Nephron (organoid): ENCODE measurements around the gene SFXN5.

Experiments used
- H3K27ac Mint-ChIP-seq, 3 experiments: 2 replicates each; pipeline ENCODE4 v1.8.0; 2020; ENCODE audit warnings: mixed read lengths in 3 of 3, mild to moderate bottlenecking in 2 of 3, moderate library complexity in 1 of 3
- H3K27me3 Mint-ChIP-seq: 2 replicates; pipeline ENCODE4 v1.8.0; 2021; ENCODE audit warnings: low read depth, mild to moderate bottlenecking, moderate library complexity, mixed read lengths
- H3K36me3 Mint-ChIP-seq: 2 replicates; pipeline ENCODE4 v1.8.0; 2020; ENCODE audit warnings: low read depth, mixed read lengths
- H3K4me1 Mint-ChIP-seq: 2 replicates; pipeline ENCODE4 v1.8.0; 2020; ENCODE audit warnings: mixed read lengths
- H3K4me3 Mint-ChIP-seq, 3 experiments: 2 replicates each; pipeline ENCODE4 v1.8.0; 2020; ENCODE audit warnings: mild to moderate bottlenecking in 3 of 3, mixed read lengths in 3 of 3, moderate library complexity in 2 of 3
- H3K9me3 Mint-ChIP-seq: 2 replicates; pipeline ENCODE4 v1.8.0; 2020; ENCODE audit warnings: mixed read lengths
- TF ChIP-seq, protein P1 (sequence below), 3 experiments: fragments of 200-600 bp; sonication (generic); IDR thresholded peaks; one replicate each; pipeline ENCODE4 v1.5.0; 2021; ENCODE audit warnings: antibody characterized with exemption in 3 of 3; ENCODE audit not compliant: unreplicated experiment in 3 of 3

The SFXN5 gene

DNA sequence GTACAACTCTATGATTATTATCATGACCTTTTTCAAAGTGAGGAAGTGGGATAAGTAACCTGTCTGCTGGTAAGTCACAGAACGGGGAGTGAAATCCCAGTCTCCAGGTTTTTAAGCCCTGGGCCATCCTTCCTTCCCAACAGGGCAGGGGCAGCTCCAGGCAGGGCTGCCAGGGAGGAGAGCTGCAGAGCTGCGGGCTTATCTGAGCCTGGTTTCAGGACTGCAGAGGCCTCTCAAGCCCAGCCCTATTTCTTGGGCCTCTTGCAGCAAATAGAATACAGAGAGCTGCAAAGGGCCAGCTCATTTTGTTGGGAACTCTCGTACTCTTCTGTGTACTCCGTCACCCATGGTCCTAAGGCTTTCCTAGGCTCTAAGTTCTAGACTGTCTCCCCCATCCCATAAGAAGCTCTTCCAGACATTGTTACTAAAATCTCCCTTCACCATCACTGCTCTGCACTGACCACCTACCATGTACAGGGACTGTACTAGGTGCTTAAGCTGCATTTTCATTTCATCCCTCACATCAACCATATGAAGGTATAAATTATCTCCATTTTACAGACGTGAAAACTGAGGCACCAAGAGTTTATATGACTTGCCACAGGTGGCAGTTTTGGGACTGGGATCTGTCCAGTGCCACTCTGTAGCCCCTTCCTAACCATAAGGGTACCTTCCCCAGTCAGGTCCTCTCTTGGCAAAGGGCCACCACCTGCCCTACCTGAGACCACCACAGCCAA lies 38.1 kb upstream of the SFXN5 start:
- TF ChIP-seq, protein P1, sequence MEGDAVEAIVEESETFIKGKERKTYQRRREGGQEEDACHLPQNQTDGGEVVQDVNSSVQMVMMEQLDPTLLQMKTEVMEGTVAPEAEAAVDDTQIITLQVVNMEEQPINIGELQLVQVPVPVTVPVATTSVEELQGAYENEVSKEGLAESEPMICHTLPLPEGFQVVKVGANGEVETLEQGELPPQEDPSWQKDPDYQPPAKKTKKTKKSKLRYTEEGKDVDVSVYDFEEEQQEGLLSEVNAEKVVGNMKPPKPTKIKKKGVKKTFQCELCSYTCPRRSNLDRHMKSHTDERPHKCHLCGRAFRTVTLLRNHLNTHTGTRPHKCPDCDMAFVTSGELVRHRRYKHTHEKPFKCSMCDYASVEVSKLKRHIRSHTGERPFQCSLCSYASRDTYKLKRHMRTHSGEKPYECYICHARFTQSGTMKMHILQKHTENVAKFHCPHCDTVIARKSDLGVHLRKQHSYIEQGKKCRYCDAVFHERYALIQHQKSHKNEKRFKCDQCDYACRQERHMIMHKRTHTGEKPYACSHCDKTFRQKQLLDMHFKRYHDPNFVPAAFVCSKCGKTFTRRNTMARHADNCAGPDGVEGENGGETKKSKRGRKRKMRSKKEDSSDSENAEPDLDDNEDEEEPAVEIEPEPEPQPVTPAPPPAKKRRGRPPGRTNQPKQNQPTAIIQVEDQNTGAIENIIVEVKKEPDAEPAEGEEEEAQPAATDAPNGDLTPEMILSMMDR (IDR thresholded peaks at IDR 0.05; ENCODE audit: unreplicated experiment in 3 of 3): no peak
- no peak overlapping the region for H3K27ac Mint-ChIP-seq

DNA sequence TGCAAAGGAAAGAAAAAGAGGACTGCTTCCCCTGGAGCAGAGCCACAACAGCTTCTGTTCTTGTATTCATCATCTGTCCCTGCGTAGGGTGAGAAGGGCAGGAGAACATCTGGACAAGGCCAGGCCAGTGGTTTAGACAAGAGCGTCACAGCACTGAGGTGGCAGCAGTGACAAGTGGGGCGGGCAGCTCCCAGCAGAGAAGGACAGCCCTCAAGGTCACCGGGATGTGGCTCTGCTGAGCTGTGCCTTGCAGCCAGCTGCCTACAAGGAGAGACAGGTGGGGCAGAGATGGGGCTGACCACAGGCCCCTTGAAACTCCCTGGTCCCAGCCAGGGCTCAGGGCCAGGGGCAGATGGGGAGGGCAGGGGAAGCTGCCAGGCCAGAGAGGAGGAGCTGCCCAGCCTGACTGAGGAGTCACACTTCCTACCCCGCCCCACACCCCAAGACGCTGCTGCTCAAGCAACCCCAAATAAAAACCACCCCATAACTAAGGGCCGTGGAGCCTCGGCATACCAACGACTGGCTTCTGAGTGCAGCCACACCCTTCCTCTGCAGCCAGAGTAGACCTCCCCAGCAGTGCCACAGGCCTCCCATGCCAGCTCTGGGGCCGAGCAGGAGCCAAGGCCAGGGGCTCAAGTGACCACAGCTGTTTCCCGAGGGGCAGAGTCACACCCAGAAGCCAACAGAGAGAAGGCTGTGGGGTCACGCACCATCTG lies 35.9 kb upstream of the SFXN5 start:
- Mint-ChIP-seq H3K4me3 (peak overlapping the region in 1 of 3 experiments; percentile 10), H3K36me3 (no peaks in the 10 kb centered on the region), H3K27ac (no peak overlapping the region), H3K27me3 (peaks cover 22% of the 10 kb centered on the region), H3K9me3 (no peaks in the 10 kb centered on the region), H3K4me1 (peaks cover 22% of the 10 kb centered on the region)
- TF ChIP-seq, protein P1 (IDR thresholded peaks at IDR 0.05; ENCODE audit: unreplicated experiment in 3 of 3): no peak

More for the DNA sequence above, 38.1 kb upstream of the SFXN5 start:
- Mint-ChIP-seq H3K4me3 (peak overlapping the region in 2 of 3 experiments; percentile 22 to 87), H3K36me3 (no peaks in the 10 kb centered on the region), H3K9me3 (no peaks in the 10 kb centered on the region), H3K4me1 (peaks cover 22% of the 10 kb centered on the region), H3K27me3 (peaks cover 28% of the 10 kb centered on the region)

DNA sequence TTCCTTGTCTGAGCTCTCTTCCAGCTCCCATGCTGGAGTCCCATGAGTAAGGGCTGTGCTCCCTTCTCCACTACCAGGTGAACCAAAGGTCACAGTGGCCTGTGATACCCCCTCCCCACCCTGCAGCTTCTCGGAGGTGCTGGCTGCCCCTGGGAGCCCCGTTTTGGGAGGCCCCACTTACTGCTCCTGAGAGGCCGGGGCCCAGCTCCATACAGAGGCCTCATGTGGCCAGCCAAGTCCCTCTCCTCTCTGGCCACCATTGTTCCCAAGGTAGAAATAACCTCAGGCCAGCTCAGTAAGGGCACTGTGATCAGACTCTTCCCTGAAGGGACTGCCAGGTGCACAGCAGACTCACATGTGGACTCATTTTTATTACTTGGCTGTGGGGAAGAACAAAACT lies 35.3 kb upstream of the SFXN5 start:
- no peaks in the 10 kb centered on the region for H3K9me3 Mint-ChIP-seq
- no peaks in the 10 kb centered on the region for H3K36me3 Mint-ChIP-seq
- H3K4me3 Mint-ChIP-seq: no peak overlapping the region
- TF ChIP-seq, protein P1 (IDR thresholded peaks at IDR 0.05; ENCODE audit: unreplicated experiment in 3 of 3): no peak
- H3K27me3 Mint-ChIP-seq: peaks cover 19% of the 10 kb centered on the region
- H3K27ac Mint-ChIP-seq: no peak overlapping the region
- peaks cover 18% of the 10 kb centered on the region for H3K4me1 Mint-ChIP-seq

DNA sequence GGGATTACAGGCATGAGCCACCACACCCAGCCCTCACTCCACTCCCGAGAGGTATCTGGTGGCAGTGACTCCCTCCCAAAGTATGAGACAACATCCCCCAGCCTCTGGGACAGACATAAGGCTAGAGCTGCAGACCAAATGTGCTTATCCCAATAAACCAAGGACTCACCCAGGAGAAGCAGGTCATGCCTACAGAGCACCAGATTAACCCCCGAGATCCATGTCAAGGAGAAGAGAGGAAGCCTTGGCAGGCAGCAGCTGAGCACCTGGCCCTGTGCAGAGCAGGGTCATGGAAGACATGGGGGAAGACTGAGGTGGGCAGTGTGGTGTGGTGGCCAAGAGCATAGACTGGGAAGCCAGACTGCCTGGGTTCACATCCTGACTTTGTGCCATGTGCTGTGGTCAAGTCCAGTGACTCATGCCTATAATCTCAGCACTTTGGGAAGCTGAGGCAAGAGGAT lies 34.0 kb upstream of the SFXN5 start:
- TF ChIP-seq, protein P1 (IDR thresholded peaks at IDR 0.05; ENCODE audit: unreplicated experiment in 3 of 3): no peak
- Mint-ChIP-seq H3K27me3 (peaks cover 7% of the 10 kb centered on the region), H3K4me1 (peaks cover 7% of the 10 kb centered on the region), H3K4me3 (no peak overlapping the region), H3K9me3 (no peaks in the 10 kb centered on the region), H3K27ac (no peak overlapping the region), H3K36me3 (no peaks in the 10 kb centered on the region)

DNA sequence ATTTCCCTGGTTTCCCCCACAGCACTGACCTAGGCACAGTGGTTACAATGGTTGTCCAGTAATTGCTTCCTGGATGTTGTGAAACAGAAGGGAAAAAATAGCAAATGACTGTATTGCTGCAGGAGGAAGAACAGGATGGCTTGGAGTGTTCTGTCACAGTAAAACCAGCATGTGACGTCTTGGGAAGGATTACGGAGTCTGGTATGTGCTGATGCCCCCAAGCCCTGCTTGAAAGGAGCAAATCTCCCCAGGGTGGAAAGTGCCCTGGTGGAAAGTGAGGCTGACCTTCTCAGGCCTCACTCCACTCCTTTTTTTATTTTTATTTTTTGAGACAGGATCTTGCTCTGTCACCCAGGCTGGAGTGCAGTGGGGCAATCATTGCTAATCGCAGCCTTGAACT lies 33.4 kb upstream of the SFXN5 start:
- Mint-ChIP-seq H3K4me1 (peaks cover 5% of the 10 kb centered on the region), H3K36me3 (no peaks in the 10 kb centered on the region), H3K4me3 (no peak overlapping the region), H3K27ac (no peak overlapping the region), H3K9me3 (no peaks in the 10 kb centered on the region), H3K27me3 (peaks cover 4% of the 10 kb centered on the region)
- TF ChIP-seq, protein P1 (IDR thresholded peaks at IDR 0.05; ENCODE audit: unreplicated experiment in 3 of 3): no peak
